Effector CD8-positive, alpha-beta T cell (primary cell): ENCODE measurements around the gene FAM20B.
"Not testable (repeated sequence)": the region's sequence is repeated elsewhere in the genome, so short reads cannot be mapped to it uniquely, and the experiment has no call there.

Source experiments
- DNase-seq: peaks from one replicate; lab custom pipeline; 2025; lab: John Stamatoyannopoulos, UW

Gene FAM20B

GRCh38 chr1:179023946-179024650, 1.6 kb upstream of the FAM20B start:
- no peak for DNase-seq

- peak; percentile 55 for DNase-seq
Measured at GRCh38 chr1:179025975-179026812, 500 bp downstream of the FAM20B start.

DNA sequence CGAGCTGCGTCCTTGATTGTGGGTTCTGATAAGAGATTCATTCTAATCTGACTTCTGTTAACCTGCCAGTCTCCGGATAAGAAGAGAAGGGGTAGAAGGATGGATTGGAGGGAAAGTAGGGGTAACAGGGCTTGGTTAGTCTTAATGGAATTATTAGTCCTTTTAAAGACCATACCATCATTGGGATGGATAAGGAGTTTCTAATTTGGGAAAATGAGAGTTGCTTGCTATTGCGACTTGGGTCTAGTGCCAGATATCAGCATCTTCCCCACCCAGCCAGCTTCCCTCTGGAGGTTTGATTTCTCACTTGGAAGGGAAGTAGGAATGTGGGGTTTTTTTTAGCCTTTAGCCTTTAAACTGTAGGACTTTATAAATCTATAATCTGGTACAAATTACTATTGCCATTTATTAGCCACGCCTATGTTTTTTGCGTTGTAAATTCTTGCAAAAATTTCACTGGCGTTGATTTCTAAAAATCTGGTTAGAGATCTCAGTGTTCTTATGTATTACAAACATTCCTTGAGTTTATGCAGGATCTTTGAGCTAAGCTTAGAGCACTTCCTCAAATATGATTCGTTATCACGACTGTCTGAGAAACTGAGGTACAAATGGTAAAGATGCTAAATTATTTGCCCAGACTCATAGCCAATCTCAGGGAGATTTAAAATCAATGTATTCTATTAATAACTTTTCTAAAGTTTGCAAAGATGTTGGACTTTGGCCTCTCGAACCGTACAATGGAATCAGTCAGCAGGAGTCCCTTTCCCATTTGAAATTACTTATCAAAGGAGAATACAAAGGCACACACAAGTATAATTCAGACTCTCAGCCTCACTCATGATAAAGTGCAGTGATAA, 1.3 kb downstream of the FAM20B start:
- no peak for DNase-seq

GRCh38 chr1:179029321-179029759, 3.6 kb downstream of the FAM20B start:
- no peak for DNase-seq

DNA sequence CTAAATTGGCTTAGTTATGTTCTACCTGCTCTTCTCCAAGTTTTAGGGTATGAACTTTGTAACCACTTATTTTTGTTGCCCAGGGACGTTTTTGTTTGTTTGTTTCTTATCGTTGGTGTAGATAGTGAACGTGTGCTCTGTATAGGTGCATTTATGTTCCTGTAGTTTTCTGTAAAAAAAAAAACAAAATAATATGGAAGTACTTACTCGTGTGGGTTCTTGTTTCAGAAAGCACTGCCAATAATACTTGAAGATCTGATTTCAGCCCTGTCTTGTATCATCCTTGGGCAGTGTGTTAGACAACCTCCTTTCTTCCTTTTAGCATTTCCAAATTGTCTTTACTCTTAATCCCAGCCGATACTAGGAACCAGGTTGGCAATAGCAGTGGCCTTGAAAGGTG, 4.4 kb downstream of the FAM20B start:
- no peak for DNase-seq

DNA sequence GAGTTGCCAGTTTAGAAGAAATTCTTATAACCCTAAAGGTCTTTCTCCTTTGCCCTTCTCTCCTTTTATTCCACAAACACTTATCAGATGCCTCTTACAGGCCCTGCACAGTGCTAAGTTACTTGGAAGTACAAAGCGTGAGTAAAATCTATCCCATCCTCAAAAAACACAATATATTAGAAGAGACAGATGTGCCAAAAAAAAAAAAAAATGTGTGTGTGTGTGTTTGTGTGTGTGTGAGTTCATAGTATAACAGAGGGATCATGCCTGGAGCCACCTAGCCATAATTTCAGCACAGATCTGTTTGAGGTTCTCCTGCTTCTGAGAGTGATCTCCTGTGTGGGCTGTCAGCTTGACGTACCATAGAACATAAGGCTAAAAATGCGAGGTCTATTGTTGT, 5.0 kb downstream of the FAM20B start:
- DNase-seq, result no peak

- no peak for DNase-seq
Measured at GRCh38 chr1:179031284-179031683, 5.6 kb downstream of the FAM20B start.

DNA sequence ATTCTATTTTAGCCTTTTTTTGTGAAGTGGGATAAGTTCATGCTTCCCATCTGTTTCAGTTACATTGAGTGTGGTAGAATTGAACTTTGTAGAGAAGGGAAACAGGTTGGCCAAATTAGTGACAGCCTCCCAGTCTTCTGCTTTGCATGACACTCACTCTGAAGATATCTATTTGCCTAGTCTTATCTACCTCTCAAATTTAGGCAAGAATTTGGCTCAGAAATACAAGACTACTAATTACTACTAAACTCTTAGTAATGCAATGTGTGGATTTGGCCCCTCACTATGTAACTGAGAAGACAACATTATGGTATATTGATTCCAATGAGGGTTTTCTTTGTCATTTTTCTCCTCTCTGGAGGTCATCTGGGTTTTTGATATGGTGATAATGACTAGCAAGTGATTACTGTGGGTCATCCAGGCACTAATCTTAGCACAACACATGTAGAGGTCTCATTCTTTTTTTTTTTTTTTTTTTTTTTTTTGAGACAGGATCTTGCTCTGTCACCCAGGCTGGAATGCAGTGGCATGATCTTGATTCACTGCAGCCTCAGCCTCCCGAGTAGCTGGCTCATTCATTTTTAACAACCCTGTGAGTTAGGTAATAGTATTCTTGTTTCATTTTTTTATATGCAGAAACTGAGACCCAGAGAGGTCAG, 6.3 kb downstream of the FAM20B start:
- DNase-seq, result no peak

DNA sequence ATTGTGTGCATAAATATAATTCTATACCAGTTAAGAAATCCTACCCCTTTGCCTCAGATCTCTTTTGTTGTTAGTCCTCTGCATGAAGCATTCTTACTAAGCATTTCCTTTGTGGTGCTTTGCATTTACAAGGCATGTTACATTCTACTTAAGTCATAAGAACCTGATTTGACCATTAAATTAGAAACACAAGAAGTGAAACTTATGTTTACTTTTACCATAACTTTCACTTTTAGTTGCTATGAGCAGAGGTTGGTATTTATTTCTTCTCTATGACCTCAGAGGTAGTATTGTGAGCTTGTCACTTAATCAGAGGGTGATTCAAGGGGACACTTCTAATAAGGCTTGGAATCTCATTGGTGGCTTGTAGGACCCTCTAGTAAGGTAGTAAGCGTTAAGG, 9.0 kb downstream of the FAM20B start:
- DNase-seq, result no peak

GRCh38 chr1:179036844-179037465, 11.3 kb downstream of the FAM20B start:
- no peak for DNase-seq

DNA sequence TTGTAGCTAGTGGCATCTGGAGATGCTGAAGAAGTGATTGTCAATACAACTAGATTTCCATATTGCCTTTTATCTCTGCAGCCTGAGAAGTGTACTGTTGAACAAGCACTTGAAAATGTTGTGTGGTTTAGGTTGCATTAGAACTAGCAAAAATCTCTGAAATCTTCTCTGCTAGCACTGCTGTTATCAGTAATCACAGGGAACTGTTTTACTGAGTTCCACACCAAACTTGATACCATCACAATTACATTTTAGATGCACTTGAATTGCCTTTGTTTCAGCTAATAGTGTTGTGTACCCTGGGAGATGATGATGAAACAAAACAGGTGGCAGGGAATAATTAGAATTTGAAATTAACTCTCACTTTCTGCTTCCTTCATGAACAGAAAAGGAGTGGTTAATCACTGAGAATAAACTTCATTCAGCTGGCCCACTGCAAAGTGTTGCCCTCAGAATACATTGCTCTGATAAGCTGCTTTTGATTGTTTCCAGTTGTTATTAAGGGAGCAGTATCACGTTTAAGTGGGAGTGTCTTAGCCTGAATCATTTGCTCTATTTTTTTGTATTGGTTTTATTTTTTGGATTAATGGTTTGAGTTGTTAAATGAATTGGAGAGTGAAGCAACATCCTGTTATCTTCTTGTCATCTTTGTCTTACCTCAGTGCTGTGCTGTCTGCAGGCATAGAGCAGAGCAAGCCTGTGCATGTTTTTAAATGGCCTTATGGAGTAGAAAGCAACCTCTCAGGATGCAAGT, 13.0 kb downstream of the FAM20B start:
- no peak for DNase-seq

GRCh38 chr1:179039502-179040174, 13.9 kb downstream of the FAM20B start:
- not testable (repeated sequence) for DNase-seq

DNA sequence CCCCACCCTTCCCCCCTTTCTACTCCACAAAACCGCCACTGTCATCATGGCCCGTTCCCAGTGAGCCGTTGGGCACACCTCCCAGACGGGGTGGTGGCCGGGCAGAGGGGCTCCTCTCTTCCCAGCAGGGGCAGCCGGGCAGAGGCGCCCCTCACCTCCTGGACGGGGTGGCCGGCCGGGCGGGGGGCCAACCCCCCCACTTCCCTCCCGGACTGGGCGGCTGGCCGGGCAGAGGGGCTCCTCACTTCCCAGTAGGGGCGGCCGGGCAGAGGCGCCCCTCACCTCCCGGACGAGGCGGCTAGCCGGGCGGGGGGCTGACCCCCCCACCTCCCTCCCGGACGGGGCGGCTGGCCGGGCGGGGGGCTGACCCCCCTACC, 14.5 kb downstream of the FAM20B start:
- DNase-seq, result not testable (repeated sequence)

GRCh38 chr1:179042087-179042486, 16.4 kb downstream of the FAM20B start:
- DNase-seq, result no peak

GRCh38 chr1:179042700-179043099, 17.0 kb downstream of the FAM20B start:
- DNase-seq, result no peak

GRCh38 chr1:179043266-179043665, 17.6 kb downstream of the FAM20B start:
- no peak for DNase-seq

DNA sequence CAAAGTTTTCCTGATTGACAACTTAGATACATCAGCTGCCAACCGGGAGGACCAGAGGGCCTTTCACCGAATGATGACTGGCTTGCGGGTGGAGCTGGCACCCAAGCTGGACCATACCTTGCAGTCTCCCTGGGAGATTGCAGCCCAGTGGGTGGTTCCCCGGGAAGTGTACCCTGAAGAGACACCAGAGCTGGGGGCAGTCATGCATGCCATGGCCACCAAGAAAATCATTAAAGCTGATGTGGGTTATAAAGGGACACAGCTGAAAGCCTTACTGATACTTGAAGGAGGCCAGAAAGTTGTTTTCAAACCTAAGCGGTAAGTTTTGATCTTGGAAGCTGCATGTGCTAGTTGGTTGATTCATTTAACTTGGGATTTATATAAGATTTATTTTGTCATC, 18.2 kb downstream of the FAM20B start:
- DNase-seq, result no peak

DNA sequence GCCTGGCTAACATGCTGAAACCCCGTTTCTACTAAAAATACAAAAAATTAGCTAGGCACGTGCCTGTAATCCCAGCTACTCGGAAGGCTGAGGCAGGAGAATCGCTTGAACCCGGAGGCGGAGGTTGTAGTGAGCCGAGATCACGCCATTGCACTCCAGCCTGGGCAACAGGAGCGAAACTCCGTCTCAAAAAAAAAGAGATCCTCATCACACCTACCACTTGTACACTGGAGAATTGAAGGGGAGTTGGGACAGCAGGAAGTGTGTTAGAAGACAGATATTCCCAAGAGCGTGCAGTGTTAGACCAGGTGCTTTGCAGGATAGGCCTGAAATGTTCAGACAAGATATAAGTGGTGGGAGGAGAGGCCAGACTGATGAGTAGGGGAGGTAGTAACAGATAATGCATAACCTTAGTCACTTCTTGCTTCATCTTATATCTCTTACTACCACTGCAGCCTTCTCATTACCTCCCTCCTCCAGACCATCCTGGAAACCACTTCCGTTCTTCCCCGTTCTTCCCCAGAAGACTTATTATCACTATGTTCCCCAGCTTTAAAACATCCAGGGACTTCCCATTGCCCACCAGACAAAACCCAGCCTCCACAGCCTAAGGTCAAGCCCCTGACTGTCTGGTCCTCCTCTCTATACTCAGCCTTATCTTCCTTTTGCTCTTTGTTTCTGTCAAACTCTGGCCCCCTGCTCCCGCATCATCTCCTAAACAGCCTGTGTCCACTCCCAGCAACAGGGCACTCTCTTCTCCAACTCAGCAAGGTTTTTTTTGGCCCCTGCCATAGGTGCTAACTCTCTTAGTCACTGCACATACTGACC, 21.3 kb downstream of the FAM20B start:
- no peak for DNase-seq

- DNase-seq, result no peak
Measured at GRCh38 chr1:179047636-179047997, 21.9 kb downstream of the FAM20B start.
